Heart left ventricle (tissue), 16 donors: ENCODE data around the gene TBCK. TPM values are rescaled to one million over a fixed set of nuclear protein-coding genes. Genes with fewer than 3 reads are reported as not detected.

Experiments
- ATAC-seq, 4 donors: fragments of 200-7000 bp; cut with Tn5 transposase; one replicate each; pipeline ENCODE4 v1.9.1; 2020 to 2022; ENCODE audit warnings: moderate library complexity in 4 of 4, mild to moderate bottlenecking in 3 of 4, moderate number of reproducible peaks in 1 of 4
- DNase-seq, 5 donors: peaks; one replicate each; pipeline ENCODE4 v3.0.0-alpha.2; 2020
- H3K27ac ChIP-seq, 12 donors: fragments of 200-600 bp; sonication (generic) in 4 of 12; one replicate each; pipeline versions ENCODE4 v1.5.0 to v1.8.0; 2016 to 2022; ENCODE audit warnings: mild to moderate bottlenecking in 2 of 12
- H3K27me3 ChIP-seq, 9 donors: fragments of 200-600 bp; sonication (generic) in 2 of 9; one replicate each; pipeline versions ENCODE4 v1.5.1 to v1.8.0; 2016 to 2022; ENCODE audit warnings: mild to moderate bottlenecking in 3 of 9
- H3K36me3 ChIP-seq, 9 donors: fragments of 200-600 bp; sonication (generic) in 2 of 9; one replicate each; pipeline versions ENCODE4 v1.5.0 to v1.8.0; 2018 to 2022; ENCODE audit warnings: mild to moderate bottlenecking in 2 of 9
- H3K4me1 ChIP-seq, 12 donors: fragments of 200-600 bp; sonication (generic) in 4 of 12; one replicate each; pipeline versions ENCODE4 v1.5.0 to v1.8.0; 2016 to 2022; ENCODE audit warnings: mild to moderate bottlenecking in 3 of 12
- H3K4me3 ChIP-seq, 12 donors: fragments of 200-600 bp; sonication (generic) in 4 of 12; one replicate each; pipeline versions ENCODE4 v1.5.0 to v1.8.0; 2017 to 2022; ENCODE audit warnings: mild to moderate bottlenecking in 9 of 12, moderate library complexity in 4 of 12
- H3K9me3 ChIP-seq, 12 donors: fragments of 200-600 bp; sonication (generic) in 4 of 12; one replicate each; pipeline versions ENCODE4 v1.5.0 to v1.8.0; 2016 to 2022; ENCODE audit warnings: mild to moderate bottlenecking in 1 of 12
- POLR2A ChIP-seq, 2 donors: fragments of 450-650 bp; IDR thresholded peaks; one replicate each; pipeline ENCODE4 v1.6.1; 2017; ENCODE audit warnings: antibody characterized with exemption in 2 of 2, mild to moderate bottlenecking in 2 of 2, moderate library complexity in 2 of 2
- WGBS, 4 donors: extraction: QIAGEN DNeasy Blood & Tissue Kit in 2 of 4; methylation state at CpG; one replicate each; pipeline versions ENCODE4 v1.1.5 to v1.1.7; 2013 to 2018; 5-methylcytosine and 5-hydroxymethylcytosine counted together
- intact Hi-C, 10 donors: fragments of 100-400 bp; cut with DNase I; formaldehyde crosslinking; loops; one replicate each; pipeline versions ENCODE4 v1.11.1 to v1.14.2; 2022
- long read RNA-seq, 3 donors: library from polyadenylated mRNA; unstranded; transcript quantifications; one replicate each; pipeline ENCODE4 v2.0.0, GENCODE V29; 2020 to 2021
- polyA plus RNA-seq, 2 donors: library from polyadenylated mRNA; stranded (reverse); fragments of 200-250 nt; gene quantifications; one replicate each; pipeline ENCODE4 v1.2.3, GENCODE V29; 2013
- total RNA-seq, 9 donors: library from RNA; depleted of rRNA in 2 of 9; stranded (reverse); fragments of >200 nt in 2 of 9; fragmentation: NEBNext Ultra II Directional in 3 of 9; extraction: Animal tissue kit (Norgen Biotek cat#: 25700) in 3 of 9; gene quantifications; one replicate each; pipeline versions ENCODE4 v1.1.0 to v1.2.4, GENCODE V29; 2016 to 2023
- TF ChIP-seq, protein P1 (sequence below), 12 donors: fragments of 200-600 bp; sonication (generic) in 4 of 12; IDR thresholded peaks; one replicate each; pipeline versions ENCODE4 v1.5.0 to v1.8.0; 2018 to 2022; ENCODE audit warnings: antibody characterized with exemption in 12 of 12, mild to moderate bottlenecking in 5 of 12
- donor health status: ischemic (EF 13 %, LVEDD 7.1; RV severe dilation, severe dysfunction).
- donor health status: healthy with polysubstance abuse.
- donor health status: DM: no; HTN: yes; CAD: no.
- donor health status: DM: no; HTN: no; CAD: no.
- donor health status: ischemic (EF 25% LVEDD 6.9; RV normal size, moderate dysfunction).
- donor health status: ischemic (EF 25% LVEDD 5.7; RV mildly dilated, moderate dysfunction).
- donor health status: healthy.
- donor health status: DM: yes; HTN: yes; CAD: no.
- donor health status: ischemic (EF 35%, LVEDD 5.7; RV mildly dilated, moderate dysfunction).
- donor health status: nonischemic (EF 11% LVEDD 7.7; RV severe dilation, severe dysfunction).
- donor health status: DM: yes; HTN: yes; CAD: no.
- donor health status: PGD.
- donor health status: ischemic (EF 29% LVEDD 5.4; RV normal size, mild dysfunction).
- donor health status: nonischemic (EF 23%, LVEDD 6.1; RV moderate dilation, normal function).

TBCK gene
- total RNA-seq (10 to 100 TPM; 10.8 to 27.1 (median 16.9) TPM), polyA plus RNA-seq (1 to 10 TPM; 5.0 to 6.7 TPM)
- long read RNA-seq, donor 1, transcript TBCK-204 (26 exons, 3,047 nt), result major isoform, 5 of 9 reads
- long read RNA-seq, donor 1, partial matches to known transcripts, result 0 of 9 reads
- long read RNA-seq, donor 1, other reads (novel, unspliced or antisense), result 4 of 9 reads
- long read RNA-seq, donor 2, transcript TBCK-204 (26 exons, 3,047 nt), result major isoform, 7 of 18 reads
- long read RNA-seq, donor 2, partial matches to known transcripts, result 5 of 18 reads
- long read RNA-seq, donor 2, other reads (novel, unspliced or antisense), result 4 of 18 reads
- long read RNA-seq, donor 3, partial matches to known transcripts, result 2 of 10 reads
- long read RNA-seq, donor 3, other reads (novel, unspliced or antisense), result 4 of 10 reads

DNA sequence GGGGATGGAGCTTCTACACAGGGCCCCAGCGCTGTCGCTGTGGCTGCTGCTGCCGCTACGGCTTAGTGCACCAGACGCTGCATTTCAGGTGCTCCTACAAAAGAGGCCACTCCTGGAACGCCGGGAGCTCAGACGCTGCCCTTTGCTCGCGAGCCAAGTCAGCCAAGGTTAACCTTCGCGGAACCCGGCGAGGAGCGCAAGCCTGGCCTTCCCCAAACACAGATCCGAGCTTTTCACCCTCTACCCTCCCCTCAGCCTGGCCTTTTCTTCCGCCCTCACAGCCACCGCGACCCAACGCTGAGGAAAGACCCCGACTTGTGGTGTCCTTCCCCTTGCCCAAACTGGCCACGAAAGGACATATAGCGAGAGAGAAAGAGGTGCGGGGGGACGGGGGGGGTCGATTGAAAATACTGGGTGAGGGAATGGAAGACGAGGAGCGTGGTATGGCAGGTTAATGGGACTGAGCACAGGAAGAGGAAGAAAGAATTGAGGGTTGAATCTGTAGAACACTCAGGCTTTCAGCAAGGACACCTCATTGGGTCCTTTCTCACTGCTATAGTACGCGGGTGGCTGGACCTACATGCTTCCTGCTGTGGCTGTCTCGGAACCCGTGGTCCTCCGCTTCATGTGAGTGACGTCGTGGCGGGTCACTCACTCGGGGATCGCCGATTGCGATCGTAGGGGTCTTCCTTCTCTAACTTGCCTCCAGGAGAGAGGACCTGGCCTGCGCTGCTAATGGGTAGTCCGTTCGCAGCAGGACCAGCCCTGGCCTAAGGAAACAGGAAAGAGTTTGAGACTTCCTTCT is at the start of gene TBCK, which contains the start of gene AIMP1:
Gene TBCK, minus strand, starts transcription at position 242 of the 805 bp plus-strand sequence. CDS start 7,249 bp downstream, outside the sequence.
Gene AIMP1, plus strand, starts transcription at position 583 of the 805 bp plus-strand sequence. CDS start 8,460 bp downstream, outside the sequence.
- TF ChIP-seq, protein P1, sequence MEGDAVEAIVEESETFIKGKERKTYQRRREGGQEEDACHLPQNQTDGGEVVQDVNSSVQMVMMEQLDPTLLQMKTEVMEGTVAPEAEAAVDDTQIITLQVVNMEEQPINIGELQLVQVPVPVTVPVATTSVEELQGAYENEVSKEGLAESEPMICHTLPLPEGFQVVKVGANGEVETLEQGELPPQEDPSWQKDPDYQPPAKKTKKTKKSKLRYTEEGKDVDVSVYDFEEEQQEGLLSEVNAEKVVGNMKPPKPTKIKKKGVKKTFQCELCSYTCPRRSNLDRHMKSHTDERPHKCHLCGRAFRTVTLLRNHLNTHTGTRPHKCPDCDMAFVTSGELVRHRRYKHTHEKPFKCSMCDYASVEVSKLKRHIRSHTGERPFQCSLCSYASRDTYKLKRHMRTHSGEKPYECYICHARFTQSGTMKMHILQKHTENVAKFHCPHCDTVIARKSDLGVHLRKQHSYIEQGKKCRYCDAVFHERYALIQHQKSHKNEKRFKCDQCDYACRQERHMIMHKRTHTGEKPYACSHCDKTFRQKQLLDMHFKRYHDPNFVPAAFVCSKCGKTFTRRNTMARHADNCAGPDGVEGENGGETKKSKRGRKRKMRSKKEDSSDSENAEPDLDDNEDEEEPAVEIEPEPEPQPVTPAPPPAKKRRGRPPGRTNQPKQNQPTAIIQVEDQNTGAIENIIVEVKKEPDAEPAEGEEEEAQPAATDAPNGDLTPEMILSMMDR (IDR thresholded peaks at IDR 0.05), result no peak
- TF ChIP-seq POLR2A (IDR thresholded peaks at IDR 0.05), result peak in 1 of 2 donors; percentile 54
- Histone ChIP-seq H3K9me3 (no peaks in the 10 kb centered on the region), H3K4me3 (peak within 1 kb of the TSS; percentile 46 to 95 (median 84)), H3K4me1 (peaks cover 0 to 48% (median 29%) of the 10 kb centered on the region in 12 donors), H3K36me3 (peaks cover 0 to 5% (median 0%) of the 10 kb centered on the region in 9 donors), H3K27me3 (no peaks in the 10 kb centered on the region), H3K27ac (peak within 1 kb of the TSS; percentile 85 to 98 (median 94))
- peak; percentile 89 to 92 (median 90) for DNase-seq
- intact Hi-C loops, result no loop called here
- WGBS, 4 donors, result 0% methylated on average over 37 to 44 of the region's 44 CpGs
- peak; percentile 98 to 99 (median 99) for ATAC-seq

GRCh38 chr4:106365613-106366012 is 49.6 kb upstream of the TBCK start:
- WGBS, 4 donors, result 50 to 65% (median 61%) methylated on average over 1 of the region's 1 CpG
- no peak for DNase-seq

DNA sequence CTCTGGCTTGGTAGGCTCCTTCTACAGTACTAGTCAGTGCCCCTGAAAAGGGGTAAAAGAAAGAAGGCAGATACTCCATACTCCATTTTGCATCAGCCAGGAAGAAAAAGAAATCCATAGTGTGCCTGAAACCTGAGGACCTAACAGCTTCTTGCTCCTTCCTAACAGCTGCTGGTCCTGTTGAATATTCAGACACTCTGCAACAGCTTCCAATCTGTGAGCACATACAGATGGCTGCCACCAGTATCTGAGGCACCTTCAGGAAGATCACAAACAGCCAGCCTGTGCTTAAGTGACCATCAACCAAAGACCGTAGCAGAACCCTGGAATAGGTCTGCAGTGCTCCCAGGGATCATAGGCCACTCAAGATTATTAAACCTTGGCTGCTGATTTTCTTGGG is 48.3 kb upstream of the TBCK start:
- ATAC-seq (no peak), DNase-seq (no peak)
- no peak overlapping the region for H3K4me3 ChIP-seq
- WGBS, 4 donors, result 86 to 92% (median 90%) methylated on average over 1 of the region's 1 CpG
- H3K27ac ChIP-seq, result no peak overlapping the region
- TF ChIP-seq, protein P1 (IDR thresholded peaks at IDR 0.05), result no peak
- no peak for TF ChIP-seq POLR2A (IDR thresholded peaks at IDR 0.05)
- peaks cover 0 to 14% (median 7%) of the 10 kb centered on the region in 12 donors for H3K4me1 ChIP-seq
- no peaks in the 10 kb centered on the region for H3K9me3 ChIP-seq
- no peaks in the 10 kb centered on the region for H3K36me3 ChIP-seq
- no peaks in the 10 kb centered on the region for H3K27me3 ChIP-seq
- intact Hi-C loops, result loop anchor here in 2 of 10 donors (10.0 kb wide), 2 partner anchors 141 to 441 kb away; no protein-coding TSS in a partner anchor

More at GRCh38 chr4:106365613-106366012, 49.6 kb upstream of the TBCK start:
- Histone ChIP-seq H3K27me3 (no peaks in the 10 kb centered on the region), H3K9me3 (no peaks in the 10 kb centered on the region), H3K4me1 (peaks cover 0 to 19% (median 7%) of the 10 kb centered on the region in 12 donors), H3K27ac (peak overlapping the region in 4 of 12 donors; percentile 0 to 43 (median 30)), H3K4me3 (no peak overlapping the region), H3K36me3 (no peaks in the 10 kb centered on the region)
- ATAC-seq, result peak; percentile 81 to 99 (median 98)
- intact Hi-C loops, result loop anchor here in 5 of 10 donors (5.0 to 10.0 kb wide), 3 partner anchors 137 to 439 kb away; no protein-coding TSS in a partner anchor
- TF ChIP-seq, protein P1 (IDR thresholded peaks at IDR 0.05), result no peak
- no peak for TF ChIP-seq POLR2A (IDR thresholded peaks at IDR 0.05)
